ENCODE results near the gene MRPL49. TPM values are rescaled to one million over a fixed set of nuclear protein-coding genes. Genes with fewer than 3 reads are reported as not detected.

The MRPL49 gene
- total and polyA plus RNA-seq, 2 experiments from 2014 or later = 78.2 to 122 TPM

GRCh38 chr11:65124480-65125196, 2.5 kb downstream of the MRPL49 start:
- Histone ChIP-seq H3K27me3 (no peaks in the 10 kb centered on the region), H3K4me1 (ENCODE audit: low read depth) (peaks cover 4% of the 10 kb centered on the region), H3K4me3 (no peak overlapping the region), H3K36me3 (peaks cover 44% of the 10 kb centered on the region), H3K27ac (no peak overlapping the region), H3K9me3 (ENCODE audit: low read depth) (no peaks in the 10 kb centered on the region)
- TF ChIP-seq CTCF (IDR thresholded peaks at IDR 0.05; ENCODE audit: low read depth, low read length) = no peak
- DNase-seq (ENCODE audit: low read depth in 1 of 2, low spot score in 1 of 2) = no peak

- no peaks in the 10 kb centered on the region for H3K27me3 ChIP-seq
- H3K36me3 ChIP-seq = peaks cover 41% of the 10 kb centered on the region
- no peak for DNase-seq (ENCODE audit: low read depth in 1 of 2, low spot score in 1 of 2)
- peaks cover 4% of the 10 kb centered on the region for H3K4me1 ChIP-seq (ENCODE audit: low read depth)
- TF ChIP-seq CTCF (IDR thresholded peaks at IDR 0.05; ENCODE audit: low read depth, low read length) = no peak
- H3K9me3 ChIP-seq (ENCODE audit: low read depth) = no peaks in the 10 kb centered on the region
- no peak overlapping the region for H3K4me3 ChIP-seq
- no peak overlapping the region for H3K27ac ChIP-seq
Observed at GRCh38 chr11:65125197-65126056, 3.3 kb downstream of the MRPL49 start.

- TF ChIP-seq CTCF (IDR thresholded peaks at IDR 0.05; ENCODE audit: low read depth, low read length) = no peak
- H3K27ac ChIP-seq = no peak overlapping the region
- DNase-seq (ENCODE audit: low read depth in 1 of 2, low spot score in 1 of 2) = no peak
- H3K36me3 ChIP-seq = peaks cover 44% of the 10 kb centered on the region
- no peaks in the 10 kb centered on the region for H3K9me3 ChIP-seq (ENCODE audit: low read depth)
- H3K27me3 ChIP-seq = no peaks in the 10 kb centered on the region
- no peak overlapping the region for H3K4me3 ChIP-seq
- peaks cover 4% of the 10 kb centered on the region for H3K4me1 ChIP-seq (ENCODE audit: low read depth)
Observed at GRCh38 chr11:65126624-65127274, 4.6 kb downstream of the MRPL49 start.

GRCh38 chr11:65127473-65128181, 5.5 kb downstream of the MRPL49 start:
- no peaks in the 10 kb centered on the region for H3K9me3 ChIP-seq (ENCODE audit: low read depth)
- H3K27me3 ChIP-seq = no peaks in the 10 kb centered on the region
- peaks cover 45% of the 10 kb centered on the region for H3K36me3 ChIP-seq
- no peak for DNase-seq (ENCODE audit: low read depth in 1 of 2, low spot score in 1 of 2)
- TF ChIP-seq CTCF (IDR thresholded peaks at IDR 0.05; ENCODE audit: low read depth, low read length) = no peak
- H3K4me1 ChIP-seq (ENCODE audit: low read depth) = peaks cover 4% of the 10 kb centered on the region
- H3K4me3 ChIP-seq = no peak overlapping the region
- no peak overlapping the region for H3K27ac ChIP-seq

All from cardiac muscle cell (in vitro differentiated cells and primary cell).